T-helper 17 cell (primary cell): ENCODE measurements around the gene DMBT1. TPM values are rescaled to one million over a fixed set of nuclear protein-coding genes. Genes with fewer than 3 reads are reported as not detected.

ENCODE experiments used
- ATAC-seq: fragments of 150-1000 bp; cut with Tn5 transposase; 2 replicates; pipeline ENCODE4 v1.10.0; 2021; ENCODE audit warnings: mild to moderate bottlenecking, moderate library complexity
- DNase-seq, 3 donors: peaks; one replicate each; pipeline versions ENCODE4 v3.0.0 to v3.0.0-alpha.2; 2020 to 2021
- H3K9me3 ChIP-seq: one replicate; pipeline ENCODE4 v1.7.0; 2013; ENCODE audit warnings: low read length, mild to moderate bottlenecking; ENCODE audit not compliant: control insufficient read depth, poor library complexity, severe bottlenecking
- H3K27ac Mint-ChIP-seq: one replicate; pipeline ENCODE4 v1.8.0; 2022; ENCODE audit warnings: mild to moderate bottlenecking, moderate library complexity, mixed read lengths
- H3K27me3 Mint-ChIP-seq: one replicate; pipeline ENCODE4 v1.8.0; 2022; ENCODE audit warnings: mixed read lengths
- H3K36me3 Mint-ChIP-seq: one replicate; pipeline ENCODE4 v1.8.0; 2022; ENCODE audit warnings: low read depth, mixed read lengths
- H3K4me1 Mint-ChIP-seq: one replicate; pipeline ENCODE4 v1.8.0; 2022; ENCODE audit warnings: mild to moderate bottlenecking, mixed read lengths
- H3K4me3 Mint-ChIP-seq: one replicate; pipeline ENCODE4 v1.8.0; 2022; ENCODE audit warnings: mild to moderate bottlenecking, moderate library complexity, mixed read lengths
- total RNA-seq, 4 donors: library from RNA in 2 of 4; stranded (reverse) in 2 of 4; gene quantifications; one replicate each; pipeline ENCODE4 v1.2.3 and lab custom pipeline; 2022 to 2026

The DMBT1 gene
- total RNA-seq, 2 donors from 2014 or later = not detected

GRCh38 chr10:122682522-122682921 lies 122.0 kb downstream of the DMBT1 start:
- H3K9me3 ChIP-seq = no peaks in the 10 kb centered on the region
- ATAC-seq (no peak), DNase-seq (no peak)
- Mint-ChIP-seq H3K27ac (no peak overlapping the region), H3K4me1 (no peaks in the 10 kb centered on the region), H3K36me3 (peaks cover 2% of the 10 kb centered on the region), H3K4me3 (no peak overlapping the region), H3K27me3 (peaks cover 32% of the 10 kb centered on the region)

GRCh38 chr10:122688293-122688989 lies 127.9 kb downstream of the DMBT1 start:
- Mint-ChIP-seq H3K27ac (no peak overlapping the region), H3K4me3 (no peak overlapping the region), H3K36me3 (peaks cover 5% of the 10 kb centered on the region), H3K4me1 (peaks cover 2% of the 10 kb centered on the region), H3K27me3 (peaks cover 60% of the 10 kb centered on the region)
- no peaks in the 10 kb centered on the region for H3K9me3 ChIP-seq
- no peak for DNase-seq
- no peak for ATAC-seq

- H3K27ac Mint-ChIP-seq = no peak overlapping the region
- DNase-seq (no peak), ATAC-seq (no peak)
- H3K36me3 Mint-ChIP-seq = peaks cover 5% of the 10 kb centered on the region
- H3K27me3 Mint-ChIP-seq = peaks cover 60% of the 10 kb centered on the region
- H3K4me1 Mint-ChIP-seq = peaks cover 2% of the 10 kb centered on the region
- H3K4me3 Mint-ChIP-seq = no peak overlapping the region
- H3K9me3 ChIP-seq = no peaks in the 10 kb centered on the region
These were observed 128.7 kb downstream of the DMBT1 start for GRCh38 chr10:122689146-122689820.

- Mint-ChIP-seq H3K4me3 (no peak overlapping the region), H3K36me3 (peaks cover 2% of the 10 kb centered on the region), H3K27me3 (peaks cover 49% of the 10 kb centered on the region), H3K27ac (no peak overlapping the region), H3K4me1 (peaks cover 4% of the 10 kb centered on the region)
- ATAC-seq = no peak
- no peaks in the 10 kb centered on the region for H3K9me3 ChIP-seq
- no peak for DNase-seq
These were observed 132.2 kb downstream of the DMBT1 start for GRCh38 chr10:122692744-122693143.

Other genes starting within 250 kb of the DMBT1 start
- gene PLEKHA1, start 186.0 kb upstream of the DMBT1 start, total RNA-seq = 10 to 100 TPM; 22.8 to 25.6 TPM
- gene ARMS2, start 106.1 kb upstream of the DMBT1 start, total RNA-seq = not detected
- under 1 TPM; 0.30 to 0.55 TPM for gene HTRA1, start 99.2 kb upstream of the DMBT1 start, total RNA-seq
- gene C10orf120, start 139.1 kb downstream of the DMBT1 start, total RNA-seq = not detected